ENCODE measurements around the gene PIGL. TPM values are rescaled to one million over a fixed set of nuclear protein-coding genes. Genes with fewer than 3 reads are reported as not detected.

Gene PIGL
- total RNA-seq, 1 experiment from 2014 or later, result 44.1 TPM

DNA sequence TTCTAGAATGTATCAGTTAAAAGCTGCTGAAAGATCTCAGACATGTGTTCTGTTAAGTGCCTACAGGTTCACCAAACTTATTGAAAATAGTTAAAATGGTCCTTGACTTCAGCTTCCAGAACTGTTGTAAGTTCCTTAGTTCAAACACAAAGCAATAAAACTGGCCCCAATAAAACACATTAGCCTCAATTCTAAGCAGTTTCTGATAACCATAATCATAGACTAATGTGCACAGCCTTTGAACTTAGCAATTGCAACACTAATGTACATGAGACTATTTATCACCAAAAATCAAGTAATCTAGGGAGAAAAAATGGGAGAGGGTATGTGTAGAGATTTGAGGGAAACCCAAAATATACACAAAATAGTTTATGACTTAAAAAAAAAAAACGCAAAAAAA, 15.4 kb downstream of the PIGL start:
- no peak for ATAC-seq
- TF ChIP-seq JAZF1 (CRISPR knock-in tag; IDR thresholded peaks at IDR 0.05) (no peak), FOXK1 (CRISPR knock-in tag; IDR thresholded peaks at IDR 0.05) (no peak), RORB (CRISPR knock-in tag; IDR thresholded peaks at IDR 0.05) (no peak), TP53 (CRISPR knock-in tag; IDR thresholded peaks at IDR 0.05) (no peak), RELA (CRISPR knock-in tag; IDR thresholded peaks at IDR 0.05; ENCODE audit: borderline replicate concordance) (no peak), SMAD3 (CRISPR knock-in tag; IDR thresholded peaks at IDR 0.05; ENCODE audit: borderline replicate concordance) (no peak), USF1 (CRISPR knock-in tag; IDR thresholded peaks at IDR 0.05) (no peak), ATF1 (CRISPR knock-in tag; IDR thresholded peaks at IDR 0.05) (no peak), ATF3 (CRISPR knock-in tag; conservative IDR thresholded peaks at IDR 0.05) (no peak), TEAD1 (CRISPR knock-in tag; IDR thresholded peaks at IDR 0.05) (no peak), MYBL2 (CRISPR knock-in tag; IDR thresholded peaks at IDR 0.05) (no peak), ZNF232 (CRISPR knock-in tag; IDR thresholded peaks at IDR 0.05) (no peak)
- TF ChIP-seq, protein P1, sequence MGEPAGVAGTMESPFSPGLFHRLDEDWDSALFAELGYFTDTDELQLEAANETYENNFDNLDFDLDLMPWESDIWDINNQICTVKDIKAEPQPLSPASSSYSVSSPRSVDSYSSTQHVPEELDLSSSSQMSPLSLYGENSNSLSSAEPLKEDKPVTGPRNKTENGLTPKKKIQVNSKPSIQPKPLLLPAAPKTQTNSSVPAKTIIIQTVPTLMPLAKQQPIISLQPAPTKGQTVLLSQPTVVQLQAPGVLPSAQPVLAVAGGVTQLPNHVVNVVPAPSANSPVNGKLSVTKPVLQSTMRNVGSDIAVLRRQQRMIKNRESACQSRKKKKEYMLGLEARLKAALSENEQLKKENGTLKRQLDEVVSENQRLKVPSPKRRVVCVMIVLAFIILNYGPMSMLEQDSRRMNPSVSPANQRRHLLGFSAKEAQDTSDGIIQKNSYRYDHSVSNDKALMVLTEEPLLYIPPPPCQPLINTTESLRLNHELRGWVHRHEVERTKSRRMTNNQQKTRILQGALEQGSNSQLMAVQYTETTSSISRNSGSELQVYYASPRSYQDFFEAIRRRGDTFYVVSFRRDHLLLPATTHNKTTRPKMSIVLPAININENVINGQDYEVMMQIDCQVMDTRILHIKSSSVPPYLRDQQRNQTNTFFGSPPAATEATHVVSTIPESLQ (CRISPR knock-in tag; IDR thresholded peaks at IDR 0.05), result no peak
- TF ChIP-seq, protein P2, sequence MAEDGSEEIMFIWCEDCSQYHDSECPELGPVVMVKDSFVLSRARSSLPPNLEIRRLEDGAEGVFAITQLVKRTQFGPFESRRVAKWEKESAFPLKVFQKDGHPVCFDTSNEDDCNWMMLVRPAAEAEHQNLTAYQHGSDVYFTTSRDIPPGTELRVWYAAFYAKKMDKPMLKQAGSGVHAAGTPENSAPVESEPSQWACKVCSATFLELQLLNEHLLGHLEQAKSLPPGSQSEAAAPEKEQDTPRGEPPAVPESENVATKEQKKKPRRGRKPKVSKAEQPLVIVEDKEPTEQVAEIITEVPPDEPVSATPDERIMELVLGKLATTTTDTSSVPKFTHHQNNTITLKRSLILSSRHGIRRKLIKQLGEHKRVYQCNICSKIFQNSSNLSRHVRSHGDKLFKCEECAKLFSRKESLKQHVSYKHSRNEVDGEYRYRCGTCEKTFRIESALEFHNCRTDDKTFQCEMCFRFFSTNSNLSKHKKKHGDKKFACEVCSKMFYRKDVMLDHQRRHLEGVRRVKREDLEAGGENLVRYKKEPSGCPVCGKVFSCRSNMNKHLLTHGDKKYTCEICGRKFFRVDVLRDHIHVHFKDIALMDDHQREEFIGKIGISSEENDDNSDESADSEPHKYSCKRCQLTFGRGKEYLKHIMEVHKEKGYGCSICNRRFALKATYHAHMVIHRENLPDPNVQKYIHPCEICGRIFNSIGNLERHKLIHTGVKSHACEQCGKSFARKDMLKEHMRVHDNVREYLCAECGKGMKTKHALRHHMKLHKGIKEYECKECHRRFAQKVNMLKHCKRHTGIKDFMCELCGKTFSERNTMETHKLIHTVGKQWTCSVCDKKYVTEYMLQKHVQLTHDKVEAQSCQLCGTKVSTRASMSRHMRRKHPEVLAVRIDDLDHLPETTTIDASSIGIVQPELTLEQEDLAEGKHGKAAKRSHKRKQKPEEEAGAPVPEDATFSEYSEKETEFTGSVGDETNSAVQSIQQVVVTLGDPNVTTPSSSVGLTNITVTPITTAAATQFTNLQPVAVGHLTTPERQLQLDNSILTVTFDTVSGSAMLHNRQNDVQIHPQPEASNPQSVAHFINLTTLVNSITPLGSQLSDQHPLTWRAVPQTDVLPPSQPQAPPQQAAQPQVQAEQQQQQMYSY (CRISPR knock-in tag; IDR thresholded peaks at IDR 0.05), result no peak
- TF ChIP-seq, protein P3, sequence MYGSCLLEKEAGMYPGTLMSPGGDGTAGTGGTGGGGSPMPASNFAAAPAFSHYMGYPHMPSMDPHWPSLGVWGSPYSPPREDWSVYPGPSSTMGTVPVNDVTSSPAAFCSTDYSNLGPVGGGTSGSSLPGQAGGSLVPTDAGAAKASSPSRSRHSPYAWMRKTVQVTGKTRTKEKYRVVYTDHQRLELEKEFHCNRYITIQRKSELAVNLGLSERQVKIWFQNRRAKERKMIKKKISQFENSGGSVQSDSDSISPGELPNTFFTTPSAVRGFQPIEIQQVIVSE (CRISPR knock-in tag; IDR thresholded peaks at IDR 0.05; ENCODE audit: borderline replicate concordance), result no peak
- Mint-ChIP-seq H3K36me3 (peaks cover 9% of the 10 kb centered on the region), H3K27me3 (ENCODE audit: low read depth) (no peaks in the 10 kb centered on the region), H3K4me3 (no peak overlapping the region), H3K9me3 (no peaks in the 10 kb centered on the region), H3K27ac (no peak overlapping the region; the same call in 1 of the 2 replicates), H3K4me1 (no peaks in the 10 kb centered on the region)
- DNase-seq (ENCODE audit: low spot score), result no peak
- ChIA-PET CTCF (no interaction called here), POLR2A (no interaction called here)

- Mint-ChIP-seq H3K27ac (no peak overlapping the region), H3K27me3 (ENCODE audit: low read depth) (no peaks in the 10 kb centered on the region), H3K4me1 (peaks cover 12% of the 10 kb centered on the region), H3K36me3 (peaks cover 7% of the 10 kb centered on the region), H3K4me3 (no peak overlapping the region), H3K9me3 (no peaks in the 10 kb centered on the region)
- ATAC-seq, result no peak
- TF ChIP-seq USF2 (CRISPR knock-in tag; IDR thresholded peaks at IDR 0.05) (no peak), IRF2 (CRISPR knock-in tag; IDR thresholded peaks at IDR 0.05; ENCODE audit: borderline replicate concordance, low read depth) (no peak)
- TF ChIP-seq, protein P4, sequence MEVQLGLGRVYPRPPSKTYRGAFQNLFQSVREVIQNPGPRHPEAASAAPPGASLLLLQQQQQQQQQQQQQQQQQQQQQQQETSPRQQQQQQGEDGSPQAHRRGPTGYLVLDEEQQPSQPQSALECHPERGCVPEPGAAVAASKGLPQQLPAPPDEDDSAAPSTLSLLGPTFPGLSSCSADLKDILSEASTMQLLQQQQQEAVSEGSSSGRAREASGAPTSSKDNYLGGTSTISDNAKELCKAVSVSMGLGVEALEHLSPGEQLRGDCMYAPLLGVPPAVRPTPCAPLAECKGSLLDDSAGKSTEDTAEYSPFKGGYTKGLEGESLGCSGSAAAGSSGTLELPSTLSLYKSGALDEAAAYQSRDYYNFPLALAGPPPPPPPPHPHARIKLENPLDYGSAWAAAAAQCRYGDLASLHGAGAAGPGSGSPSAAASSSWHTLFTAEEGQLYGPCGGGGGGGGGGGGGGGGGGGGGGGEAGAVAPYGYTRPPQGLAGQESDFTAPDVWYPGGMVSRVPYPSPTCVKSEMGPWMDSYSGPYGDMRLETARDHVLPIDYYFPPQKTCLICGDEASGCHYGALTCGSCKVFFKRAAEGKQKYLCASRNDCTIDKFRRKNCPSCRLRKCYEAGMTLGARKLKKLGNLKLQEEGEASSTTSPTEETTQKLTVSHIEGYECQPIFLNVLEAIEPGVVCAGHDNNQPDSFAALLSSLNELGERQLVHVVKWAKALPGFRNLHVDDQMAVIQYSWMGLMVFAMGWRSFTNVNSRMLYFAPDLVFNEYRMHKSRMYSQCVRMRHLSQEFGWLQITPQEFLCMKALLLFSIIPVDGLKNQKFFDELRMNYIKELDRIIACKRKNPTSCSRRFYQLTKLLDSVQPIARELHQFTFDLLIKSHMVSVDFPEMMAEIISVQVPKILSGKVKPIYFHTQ (CRISPR knock-in tag; IDR thresholded peaks at IDR 0.05), result no peak
- DNase-seq (ENCODE audit: low spot score), result no peak
- ChIA-PET POLR2A (no interaction called here), CTCF (interaction anchor here (1.0 kb wide), 1 partner anchor 350 kb away, joined by 3 read pairs; no protein-coding TSS in a partner anchor)
These were observed 22.9 kb downstream of the PIGL start for GRCh38 chr17:16239931-16240330.

All from WTC11 (cell line).